Tibial nerve (tissue), 4 donors: ENCODE measurements around the gene ZCWPW1.

ENCODE experiments used
- EP300 ChIP-seq, 2 donors: sonication (generic); formaldehyde crosslinking; IDR thresholded peaks; one replicate each; pipeline ENCODE4 v1.6.1; 2017; ENCODE audit warnings: antibody characterized with exemption in 2 of 2, mild to moderate bottlenecking in 1 of 2
- TF ChIP-seq, protein P1 (sequence below), 5 experiments: fragments of 200-600 bp in 3 of 5; fragments of 450-650 bp in 2 of 5; sonication (generic) in 3 of 5; IDR thresholded peaks; one replicate each; pipeline ENCODE4 v1.5.1; 2016 to 2019; ENCODE audit warnings: antibody characterized with exemption in 5 of 5, mild to moderate bottlenecking in 3 of 5, moderate library complexity in 2 of 5

DNA sequence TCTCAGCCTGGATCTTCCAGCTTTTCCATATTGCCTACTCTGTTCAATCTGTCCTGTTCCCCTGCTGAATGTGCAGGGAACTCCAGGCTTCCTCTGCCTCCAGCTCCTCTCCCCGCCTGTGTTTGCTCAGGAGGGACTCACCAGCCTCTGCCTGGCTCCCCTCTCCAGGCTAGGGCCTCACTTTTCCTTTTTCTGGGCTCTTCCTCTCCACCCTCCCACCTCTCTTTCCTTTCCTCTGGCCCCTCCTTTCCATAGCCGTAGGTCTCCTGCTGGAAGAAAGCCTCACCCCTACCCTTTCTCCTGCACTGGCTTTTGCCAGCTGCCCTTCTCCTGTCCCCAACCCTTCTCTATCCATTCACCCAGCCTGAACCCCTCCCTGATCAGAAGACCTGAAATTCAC is 30.3 kb downstream of the ZCWPW1 start:
- TF ChIP-seq, protein P1, sequence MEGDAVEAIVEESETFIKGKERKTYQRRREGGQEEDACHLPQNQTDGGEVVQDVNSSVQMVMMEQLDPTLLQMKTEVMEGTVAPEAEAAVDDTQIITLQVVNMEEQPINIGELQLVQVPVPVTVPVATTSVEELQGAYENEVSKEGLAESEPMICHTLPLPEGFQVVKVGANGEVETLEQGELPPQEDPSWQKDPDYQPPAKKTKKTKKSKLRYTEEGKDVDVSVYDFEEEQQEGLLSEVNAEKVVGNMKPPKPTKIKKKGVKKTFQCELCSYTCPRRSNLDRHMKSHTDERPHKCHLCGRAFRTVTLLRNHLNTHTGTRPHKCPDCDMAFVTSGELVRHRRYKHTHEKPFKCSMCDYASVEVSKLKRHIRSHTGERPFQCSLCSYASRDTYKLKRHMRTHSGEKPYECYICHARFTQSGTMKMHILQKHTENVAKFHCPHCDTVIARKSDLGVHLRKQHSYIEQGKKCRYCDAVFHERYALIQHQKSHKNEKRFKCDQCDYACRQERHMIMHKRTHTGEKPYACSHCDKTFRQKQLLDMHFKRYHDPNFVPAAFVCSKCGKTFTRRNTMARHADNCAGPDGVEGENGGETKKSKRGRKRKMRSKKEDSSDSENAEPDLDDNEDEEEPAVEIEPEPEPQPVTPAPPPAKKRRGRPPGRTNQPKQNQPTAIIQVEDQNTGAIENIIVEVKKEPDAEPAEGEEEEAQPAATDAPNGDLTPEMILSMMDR (IDR thresholded peaks at IDR 0.05) = no peak
- TF ChIP-seq EP300 (IDR thresholded peaks at IDR 0.05) = no peak
